Lower leg skin (tissue), 4 donors: Measurements from ENCODE around the gene PTGER1. TPM values are rescaled to one million over a fixed set of nuclear protein-coding genes. Genes with fewer than 3 reads are reported as not detected.

Source experiments
- DNase-seq, 2 donors: peaks; one replicate each; pipeline ENCODE4 v3.0.0-alpha.2; 2019; ENCODE audit warnings: low spot score in 2 of 2
- H3K4me3 ChIP-seq: fragments of 200-600 bp; sonication (generic); 2 replicates; pipeline ENCODE4 v1.5.1; 2017; ENCODE audit warnings: mild to moderate bottlenecking, low read depth; ENCODE audit not compliant: poor library complexity, severe bottlenecking
- CTCF ChIP-seq, 3 donors: fragments of 450-650 bp; IDR thresholded peaks; one replicate each; pipeline ENCODE4 v1.5.1; 2016; ENCODE audit warnings: antibody characterized with exemption in 3 of 3, mild to moderate bottlenecking in 3 of 3, moderate library complexity in 2 of 3
- POLR2A ChIP-seq, 2 donors: fragments of 450-650 bp; IDR thresholded peaks; one replicate each; pipeline ENCODE4 v1.6.1; 2016 to 2017; ENCODE audit warnings: antibody characterized with exemption in 2 of 2, mild to moderate bottlenecking in 1 of 2, moderate library complexity in 1 of 2
- WGBS, 2 donors: methylation state at CpG; one replicate each; pipeline ENCODE4 v1.1.5; 2018; 5-methylcytosine and 5-hydroxymethylcytosine counted together
- intact Hi-C: fragments of 100-400 bp; cut with DNase I; formaldehyde crosslinking; loops from one replicate; pipeline ENCODE4 v1.15.0; 2023; ENCODE audit warnings: low total_unique reads
- total RNA-seq, 4 donors: library from RNA; depleted of rRNA; stranded (reverse); fragments of >200 nt; gene quantifications; one replicate each; pipeline ENCODE4 v1.1.0, GENCODE V29; 2016

PTGER1 gene
- total RNA-seq, 4 donors from 2014 or later = 0.62 TPM; not detected in 3

- WGBS, 2 donors = 0% methylated on average over 14 of the region's 28 CpGs; no CpG with 5 or more reads in 1 of the 2 donors
- DNase-seq = no peak
- H3K4me3 ChIP-seq = peak overlapping the region; percentile 59
- intact Hi-C loops = no loop called here
- TF ChIP-seq CTCF (IDR thresholded peaks at IDR 0.05) (no peak), POLR2A (IDR thresholded peaks at IDR 0.05) (no peak)
Observed at GRCh38 chr19:14495672-14496028, 20.5 kb upstream of the PTGER1 start.

GRCh38 chr19:14494910-14495671, 19.9 kb upstream of the PTGER1 start:
- intact Hi-C loops = no loop called here
- H3K4me3 ChIP-seq = peak overlapping the region; percentile 59
- WGBS, 2 donors = 7 to 14% methylated on average over 14 of the region's 14 CpGs
- no peak for TF ChIP-seq CTCF (IDR thresholded peaks at IDR 0.05)
- no peak for TF ChIP-seq POLR2A (IDR thresholded peaks at IDR 0.05)
- DNase-seq = no peak

- intact Hi-C loops = no loop called here
- no peak for DNase-seq
- no peak overlapping the region for H3K4me3 ChIP-seq
- TF ChIP-seq CTCF (IDR thresholded peaks at IDR 0.05) (no peak), POLR2A (IDR thresholded peaks at IDR 0.05) (no peak)
- WGBS, 2 donors = 47 to 51% methylated on average over 4 of the region's 4 CpGs
Observed at GRCh38 chr19:14494411-14494810, 19.3 kb upstream of the PTGER1 start.

GRCh38 chr19:14492756-14493337, 17.7 kb upstream of the PTGER1 start:
- DNase-seq = no peak
- intact Hi-C loops = no loop called here
- no peak overlapping the region for H3K4me3 ChIP-seq
- WGBS, 2 donors = 63 to 68% methylated on average over 5 of the region's 5 CpGs
- TF ChIP-seq CTCF (IDR thresholded peaks at IDR 0.05) (no peak), POLR2A (IDR thresholded peaks at IDR 0.05) (no peak)

GRCh38 chr19:14487370-14488125, 12.4 kb upstream of the PTGER1 start:
- H3K4me3 ChIP-seq = no peak overlapping the region
- TF ChIP-seq POLR2A (IDR thresholded peaks at IDR 0.05) (no peak), CTCF (IDR thresholded peaks at IDR 0.05) (no peak)
- 92% methylated on average over 16 of the region's 16 CpGs for WGBS, 2 donors
- DNase-seq = no peak
- intact Hi-C loops = no loop called here
